ENCODE results near the gene SLC25A23.

Gene SLC25A23

DNA sequence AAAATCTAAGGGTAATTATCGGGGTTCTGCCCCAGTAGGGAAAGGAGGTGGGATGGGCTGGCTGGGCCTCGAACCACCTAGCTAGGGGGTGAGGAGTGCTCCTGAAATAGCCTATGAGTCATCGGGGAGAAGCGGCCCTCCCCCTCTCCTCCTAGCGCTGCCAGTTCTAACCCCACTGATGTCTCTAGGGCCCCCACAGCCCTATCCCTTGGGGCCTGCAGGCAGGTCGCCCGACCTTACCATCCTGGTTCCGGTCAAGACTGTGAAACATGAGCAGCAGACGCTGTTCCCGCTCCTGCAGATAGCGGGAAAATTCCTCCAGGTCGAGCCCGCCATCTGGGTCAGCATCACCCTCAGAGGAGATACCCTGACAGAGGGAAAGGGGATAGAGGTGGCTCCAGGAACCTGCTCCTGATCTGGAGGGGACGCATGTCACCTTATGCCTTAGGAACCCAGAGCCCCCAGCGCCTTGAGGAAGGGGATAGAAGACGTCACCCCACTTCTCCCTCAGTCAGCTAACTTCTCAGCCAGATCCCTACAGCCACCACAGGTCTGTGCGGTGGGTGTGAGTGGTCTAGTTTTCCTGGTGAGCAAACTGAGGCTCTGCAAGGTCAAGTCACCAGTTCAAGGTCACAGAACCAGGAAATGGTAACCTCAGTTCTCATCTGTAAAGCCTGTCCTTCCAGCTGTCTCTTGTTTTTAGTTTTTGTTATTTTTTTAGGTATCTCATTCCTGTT lies 1.5 kb downstream of the SLC25A23 start:
- Histone ChIP-seq H3K9me3 (ENCODE audit: low read length) (peaks cover 22% of the 10 kb centered on the region), H3K27me3 (ENCODE audit: insufficient read depth, low read length) (peaks cover 7% of the 10 kb centered on the region), H2AFZ (ENCODE audit: low read depth, low read length) (no peak overlapping the region), H3K36me3 (ENCODE audit: insufficient read depth, low read length) (peaks cover 24% of the 10 kb centered on the region), H3K4me1 (ENCODE audit: insufficient read depth, low read length) (peaks cover 6% of the 10 kb centered on the region), H3K4me3 (ENCODE audit: low read length) (no peak overlapping the region)

DNA sequence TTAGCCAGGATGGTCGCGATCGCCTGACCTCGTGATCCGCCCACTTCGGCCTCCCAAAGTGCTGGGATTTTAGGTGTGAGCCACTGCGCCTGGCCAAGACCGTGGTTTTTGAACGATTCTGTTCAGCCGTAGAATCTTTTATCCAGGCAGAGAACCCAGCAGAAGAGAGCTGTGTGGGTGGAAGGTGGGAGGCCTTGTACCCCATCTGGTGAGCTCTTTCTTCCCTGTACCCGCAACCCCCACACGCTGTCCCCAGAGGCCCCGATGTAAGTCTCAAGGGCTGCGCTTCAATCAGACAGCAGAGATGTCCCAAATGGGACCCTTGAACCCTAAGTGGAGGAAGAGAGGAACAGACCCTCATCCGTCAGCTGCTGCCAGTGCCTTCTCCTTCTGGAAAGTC lies 3.7 kb downstream of the SLC25A23 start:
- H3K36me3 ChIP-seq (ENCODE audit: insufficient read depth, low read length), result peaks cover 36% of the 10 kb centered on the region

DNA sequence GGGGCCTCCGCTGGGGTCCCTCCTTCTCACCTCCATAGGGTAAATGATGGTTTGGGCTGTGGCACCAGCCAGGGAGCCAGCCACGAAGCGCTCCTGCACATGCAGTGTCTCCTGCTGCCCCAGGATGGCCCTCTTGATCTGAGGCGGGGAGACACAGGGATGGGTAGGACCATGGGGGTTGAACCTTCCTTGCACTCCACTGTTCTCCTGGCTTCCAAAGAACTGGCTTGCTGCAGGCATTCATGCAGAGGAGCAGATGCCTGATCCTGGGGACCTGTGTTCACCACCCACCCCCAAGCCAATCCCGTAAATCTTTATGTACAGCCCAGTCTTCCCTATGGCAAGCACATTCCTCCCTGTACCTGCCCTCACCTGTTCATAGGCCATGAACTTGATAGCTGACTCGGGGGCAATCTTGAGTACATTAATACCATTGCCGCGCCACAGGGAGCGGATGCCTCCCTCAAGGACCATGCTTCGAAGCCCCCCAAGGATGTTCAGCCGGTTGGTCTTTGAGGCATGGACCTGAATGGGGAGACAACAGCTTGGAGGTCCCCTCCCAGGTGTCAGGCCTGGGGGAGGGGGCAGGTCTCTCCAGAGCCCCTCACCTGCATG lies 5.5 kb downstream of the SLC25A23 start:
- Histone ChIP-seq H3K4me1 (ENCODE audit: insufficient read depth, low read length) (peaks cover 3% of the 10 kb centered on the region), H3K36me3 (ENCODE audit: insufficient read depth, low read length) (peaks cover 40% of the 10 kb centered on the region), H3K4me3 (ENCODE audit: low read length) (no peak overlapping the region), H3K9me3 (ENCODE audit: low read length) (peaks cover 27% of the 10 kb centered on the region), H3K27me3 (ENCODE audit: insufficient read depth, low read length) (no peaks in the 10 kb centered on the region), H2AFZ (ENCODE audit: low read depth, low read length) (no peak overlapping the region)

More for the DNA sequence above, 3.7 kb downstream of the SLC25A23 start:
- Histone ChIP-seq H3K27me3 (ENCODE audit: insufficient read depth, low read length) (no peaks in the 10 kb centered on the region), H3K4me1 (ENCODE audit: insufficient read depth, low read length) (peaks cover 6% of the 10 kb centered on the region), H2AFZ (ENCODE audit: low read depth, low read length) (no peak overlapping the region), H3K4me3 (ENCODE audit: low read length) (no peak overlapping the region), H3K9me3 (ENCODE audit: low read length) (peaks cover 27% of the 10 kb centered on the region)

DNA sequence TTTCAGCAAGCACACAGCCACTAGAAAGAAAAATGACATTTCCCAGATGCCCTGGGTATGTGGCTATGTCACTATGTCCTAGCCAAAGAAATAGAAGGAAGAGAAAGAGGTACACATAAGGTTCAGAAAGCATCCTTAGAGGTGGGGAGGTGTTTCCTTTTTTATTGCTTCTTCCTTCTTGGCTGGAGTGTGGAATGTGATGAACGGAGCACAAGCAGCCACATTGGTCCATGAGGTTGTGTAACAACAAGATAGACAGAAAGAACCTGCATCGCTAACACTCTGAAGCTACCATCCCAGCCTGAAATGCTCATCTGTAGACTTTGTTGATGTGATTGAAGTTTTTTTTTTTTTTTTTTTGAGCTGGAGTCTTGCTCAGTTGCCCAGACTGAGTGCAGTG lies 6.7 kb downstream of the SLC25A23 start:
- peaks cover 27% of the 10 kb centered on the region for H3K9me3 ChIP-seq (ENCODE audit: low read length)
- H2AFZ ChIP-seq (ENCODE audit: low read depth, low read length), result no peak overlapping the region
- H3K27me3 ChIP-seq (ENCODE audit: insufficient read depth, low read length), result no peaks in the 10 kb centered on the region
- H3K4me3 ChIP-seq (ENCODE audit: low read length), result no peak overlapping the region
- H3K4me1 ChIP-seq (ENCODE audit: insufficient read depth, low read length), result no peaks in the 10 kb centered on the region
- peaks cover 40% of the 10 kb centered on the region for H3K36me3 ChIP-seq (ENCODE audit: insufficient read depth, low read length)

DNA sequence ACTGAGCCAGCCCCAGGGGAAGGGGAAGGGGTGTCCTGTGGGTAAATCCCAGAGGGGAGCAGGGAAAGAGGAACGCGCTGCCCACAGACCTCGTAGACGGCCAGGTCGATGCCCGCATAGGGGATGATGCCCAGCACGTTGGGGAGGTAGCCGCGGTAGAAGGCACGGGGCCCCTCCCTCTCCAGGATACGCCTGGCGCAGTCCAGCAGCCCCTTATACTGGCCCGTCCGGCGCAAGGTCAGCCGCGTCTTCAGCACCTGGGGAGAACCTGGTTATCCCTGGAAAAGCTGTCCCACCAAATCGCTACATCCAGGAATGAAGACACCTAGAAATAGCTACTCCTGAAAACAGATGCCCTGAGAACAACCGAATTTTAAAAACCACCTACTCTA lies 7.4 kb downstream of the SLC25A23 start:
- Histone ChIP-seq H3K9me3 (ENCODE audit: low read length) (peaks cover 27% of the 10 kb centered on the region), H3K27me3 (ENCODE audit: insufficient read depth, low read length) (no peaks in the 10 kb centered on the region), H2AFZ (ENCODE audit: low read depth, low read length) (no peak overlapping the region), H3K4me1 (ENCODE audit: insufficient read depth, low read length) (no peaks in the 10 kb centered on the region), H3K4me3 (ENCODE audit: low read length) (no peak overlapping the region), H3K36me3 (ENCODE audit: insufficient read depth, low read length) (peaks cover 40% of the 10 kb centered on the region)

DNA sequence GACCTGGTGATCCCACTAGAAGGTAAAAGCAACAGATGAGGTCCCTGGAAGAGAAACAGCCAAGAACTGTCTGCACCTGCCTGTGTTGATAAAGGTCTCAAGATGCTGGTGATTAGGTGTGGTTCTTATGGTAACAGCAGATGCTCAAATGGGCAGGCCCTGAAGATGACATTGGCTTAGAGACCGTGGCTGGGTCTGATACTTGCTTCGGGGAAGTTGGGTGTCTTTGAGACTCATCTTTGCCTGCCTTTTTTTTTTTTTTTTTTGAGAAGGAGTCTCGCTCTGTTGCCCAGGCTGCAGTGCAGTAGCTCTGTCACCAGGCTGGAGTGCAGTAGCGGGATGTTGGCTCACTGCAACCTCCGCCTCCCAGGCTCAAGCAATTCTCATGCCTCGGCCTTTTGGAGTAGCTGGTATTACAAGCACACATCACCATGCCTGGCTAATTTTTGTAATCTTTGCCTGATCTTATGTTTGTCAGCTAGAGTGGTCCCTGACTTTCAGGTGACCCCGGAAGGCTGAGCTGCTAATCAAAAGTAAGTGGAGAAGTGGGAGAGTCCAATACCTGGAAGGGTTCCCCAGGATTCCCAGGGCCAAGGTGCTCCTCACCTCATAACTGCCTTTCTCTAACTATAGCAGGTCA lies 7.9 kb downstream of the SLC25A23 start:
- Histone ChIP-seq H2AFZ (ENCODE audit: low read depth, low read length) (no peak overlapping the region), H3K4me3 (ENCODE audit: low read length) (no peak overlapping the region), H3K4me1 (ENCODE audit: insufficient read depth, low read length) (no peaks in the 10 kb centered on the region), H3K36me3 (ENCODE audit: insufficient read depth, low read length) (peaks cover 40% of the 10 kb centered on the region), H3K9me3 (ENCODE audit: low read length) (peaks cover 27% of the 10 kb centered on the region), H3K27me3 (ENCODE audit: insufficient read depth, low read length) (no peaks in the 10 kb centered on the region)

DNA sequence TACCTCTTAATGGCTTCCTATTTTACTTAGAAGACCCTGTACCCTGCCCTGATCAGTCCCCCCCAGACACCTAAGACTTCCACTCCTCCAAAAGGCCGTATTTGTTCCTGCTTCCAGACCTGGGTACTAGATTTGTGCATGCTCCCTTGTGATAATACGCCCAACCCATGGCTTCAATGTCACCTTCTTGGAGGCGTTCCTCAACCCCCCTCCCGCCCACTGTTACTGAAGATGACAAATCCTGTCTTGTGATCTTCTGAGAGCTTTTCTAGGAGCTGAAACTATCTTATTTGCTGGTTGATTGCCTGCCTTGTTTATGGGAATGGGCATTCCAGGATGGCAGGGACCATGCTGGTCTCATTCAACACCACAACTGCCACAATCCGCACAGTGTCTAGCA lies 9.4 kb downstream of the SLC25A23 start:
- no peaks in the 10 kb centered on the region for H3K27me3 ChIP-seq (ENCODE audit: insufficient read depth, low read length)
- no peak overlapping the region for H2AFZ ChIP-seq (ENCODE audit: low read depth, low read length)
- H3K4me3 ChIP-seq (ENCODE audit: low read length), result no peak overlapping the region
- H3K9me3 ChIP-seq (ENCODE audit: low read length), result peaks cover 22% of the 10 kb centered on the region
- H3K4me1 ChIP-seq (ENCODE audit: insufficient read depth, low read length), result no peaks in the 10 kb centered on the region
- H3K36me3 ChIP-seq (ENCODE audit: insufficient read depth, low read length), result peaks cover 32% of the 10 kb centered on the region

DNA sequence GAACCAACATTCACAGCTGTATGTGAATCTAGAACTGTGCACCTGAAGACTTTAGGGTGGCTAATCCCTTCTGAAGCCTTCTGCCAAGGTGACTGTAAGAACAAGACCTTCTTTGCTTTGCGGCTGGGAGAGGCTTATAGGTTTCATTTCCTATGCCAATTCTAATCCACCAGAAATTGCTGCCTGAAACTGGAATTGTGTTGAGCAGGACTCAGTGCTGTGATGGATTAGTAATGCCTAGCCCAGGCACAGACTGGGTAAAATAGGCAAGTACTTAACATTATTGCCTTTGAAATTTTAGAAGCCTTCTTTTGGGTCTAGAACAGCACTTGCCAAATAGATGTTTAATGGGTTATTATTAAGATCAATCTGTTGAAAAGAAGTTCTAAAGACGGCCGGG lies 11.5 kb downstream of the SLC25A23 start:
- Histone ChIP-seq H3K4me1 (ENCODE audit: insufficient read depth, low read length) (no peaks in the 10 kb centered on the region), H3K36me3 (ENCODE audit: insufficient read depth, low read length) (peaks cover 16% of the 10 kb centered on the region), H3K9me3 (ENCODE audit: low read length) (peaks cover 7% of the 10 kb centered on the region), H3K27me3 (ENCODE audit: insufficient read depth, low read length) (no peaks in the 10 kb centered on the region), H2AFZ (ENCODE audit: low read depth, low read length) (no peak overlapping the region), H3K4me3 (ENCODE audit: low read length) (no peak overlapping the region)

DNA sequence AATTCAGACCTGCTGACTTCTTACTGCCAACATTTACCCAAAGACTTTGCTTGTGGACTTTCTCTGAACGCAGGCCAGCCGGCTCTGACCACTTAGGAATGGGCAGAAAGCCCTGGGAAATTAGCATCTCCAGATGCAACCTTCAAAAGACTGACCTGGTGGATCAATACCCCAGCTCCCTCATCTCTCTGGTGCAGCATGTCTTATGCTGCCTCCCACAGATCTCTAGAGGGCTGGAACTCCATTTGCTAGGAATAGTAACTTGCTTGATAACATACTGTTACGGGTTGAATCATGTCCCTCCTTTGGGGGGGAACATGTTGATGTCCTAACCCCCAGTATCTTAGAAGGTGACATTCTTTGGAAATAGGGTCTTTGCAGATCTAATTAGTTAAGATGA lies 13.1 kb downstream of the SLC25A23 start:
- Histone ChIP-seq H3K36me3 (ENCODE audit: insufficient read depth, low read length) (peaks cover 6% of the 10 kb centered on the region), H3K27me3 (ENCODE audit: insufficient read depth, low read length) (no peaks in the 10 kb centered on the region), H2AFZ (ENCODE audit: low read depth, low read length) (no peak overlapping the region), H3K4me1 (ENCODE audit: insufficient read depth, low read length) (no peaks in the 10 kb centered on the region), H3K4me3 (ENCODE audit: low read length) (no peak overlapping the region), H3K9me3 (ENCODE audit: low read length) (peaks cover 3% of the 10 kb centered on the region)

DNA sequence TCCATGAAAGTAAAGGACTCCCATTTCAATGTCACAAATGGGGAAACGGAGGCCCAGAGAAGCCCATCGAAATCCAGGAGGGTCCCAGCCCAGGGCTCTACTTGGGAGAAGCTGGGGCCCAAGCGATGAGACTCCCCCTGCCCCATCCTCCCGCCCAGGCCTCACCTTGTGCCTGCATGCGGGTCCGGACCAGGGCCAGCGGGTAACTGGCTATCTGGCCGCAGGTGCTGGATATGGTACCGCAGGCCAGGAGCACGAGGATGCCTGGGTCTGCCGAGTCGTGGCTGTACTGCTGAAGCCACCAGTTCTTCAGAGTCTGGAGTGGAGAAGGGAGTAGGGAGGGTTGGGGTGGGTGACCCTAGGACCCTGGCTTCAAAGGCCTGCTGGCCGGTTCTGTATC lies 15.6 kb downstream of the SLC25A23 start:
- Histone ChIP-seq H3K4me3 (ENCODE audit: low read length) (no peak overlapping the region), H3K27me3 (ENCODE audit: insufficient read depth, low read length) (no peaks in the 10 kb centered on the region), H2AFZ (ENCODE audit: low read depth, low read length) (no peak overlapping the region), H3K36me3 (ENCODE audit: insufficient read depth, low read length) (no peaks in the 10 kb centered on the region), H3K9me3 (ENCODE audit: low read length) (peaks cover 3% of the 10 kb centered on the region), H3K4me1 (ENCODE audit: insufficient read depth, low read length) (no peaks in the 10 kb centered on the region)

DNA sequence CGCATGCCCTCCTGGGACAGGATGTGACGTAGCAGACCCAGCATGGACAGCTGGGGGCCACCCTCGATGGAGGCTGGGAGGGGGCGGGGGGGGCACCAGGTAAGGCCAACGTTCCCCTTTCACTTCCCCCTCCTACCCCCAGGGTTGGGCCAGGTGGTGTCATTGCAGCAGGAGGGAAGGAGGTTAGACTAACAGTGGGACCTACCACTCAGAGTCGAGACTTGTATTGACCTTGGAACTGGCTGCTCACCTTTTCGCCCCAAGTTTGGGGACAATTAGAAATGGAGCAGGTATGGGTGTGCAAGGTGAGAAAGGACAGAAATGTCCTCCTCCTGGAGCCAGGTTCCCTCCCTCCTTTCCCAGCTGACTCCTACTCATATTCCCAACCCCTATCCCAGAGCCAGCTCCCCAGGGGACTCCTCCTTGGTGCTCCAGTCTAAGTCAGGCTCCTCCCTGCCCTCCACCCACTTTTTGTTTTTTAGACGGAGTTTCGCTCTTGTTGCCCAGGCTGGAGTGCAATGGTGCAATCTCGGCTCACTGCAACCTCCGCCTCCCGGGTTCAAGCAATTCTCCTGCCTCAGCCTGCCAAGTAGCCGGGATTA lies 17.4 kb downstream of the SLC25A23 start:
- no peak overlapping the region for H2AFZ ChIP-seq (ENCODE audit: low read depth, low read length)
- H3K9me3 ChIP-seq (ENCODE audit: low read length), result peaks cover 3% of the 10 kb centered on the region
- no peak overlapping the region for H3K4me3 ChIP-seq (ENCODE audit: low read length)
- no peaks in the 10 kb centered on the region for H3K27me3 ChIP-seq (ENCODE audit: insufficient read depth, low read length)
- H3K4me1 ChIP-seq (ENCODE audit: insufficient read depth, low read length), result no peaks in the 10 kb centered on the region
- H3K36me3 ChIP-seq (ENCODE audit: insufficient read depth, low read length), result no peaks in the 10 kb centered on the region

DNA sequence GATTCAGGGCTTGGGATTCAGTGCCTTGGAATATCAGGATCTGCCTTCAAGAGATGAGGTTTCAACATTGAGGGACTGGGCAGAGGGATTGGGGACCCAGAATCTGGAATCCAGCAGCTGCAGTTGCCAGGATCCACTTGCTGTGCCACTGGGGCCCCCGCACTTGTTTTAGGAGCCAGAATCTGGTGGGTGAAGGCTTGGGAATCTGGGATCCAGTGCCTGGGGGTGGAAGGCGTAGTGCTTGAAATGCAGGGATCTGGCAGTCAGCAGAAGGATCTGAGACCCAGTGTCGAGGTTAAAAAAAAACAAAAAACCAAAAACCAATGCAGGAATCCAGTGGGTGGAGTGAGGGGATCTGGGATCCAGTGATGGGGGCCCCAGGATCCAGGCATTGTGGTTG lies 18.7 kb downstream of the SLC25A23 start:
- no peaks in the 10 kb centered on the region for H3K36me3 ChIP-seq (ENCODE audit: insufficient read depth, low read length)
- no peaks in the 10 kb centered on the region for H3K4me1 ChIP-seq (ENCODE audit: insufficient read depth, low read length)
- H2AFZ ChIP-seq (ENCODE audit: low read depth, low read length), result no peak overlapping the region
- no peaks in the 10 kb centered on the region for H3K27me3 ChIP-seq (ENCODE audit: insufficient read depth, low read length)
- H3K4me3 ChIP-seq (ENCODE audit: low read length), result no peak overlapping the region
- peaks cover 3% of the 10 kb centered on the region for H3K9me3 ChIP-seq (ENCODE audit: low read length)

DNA sequence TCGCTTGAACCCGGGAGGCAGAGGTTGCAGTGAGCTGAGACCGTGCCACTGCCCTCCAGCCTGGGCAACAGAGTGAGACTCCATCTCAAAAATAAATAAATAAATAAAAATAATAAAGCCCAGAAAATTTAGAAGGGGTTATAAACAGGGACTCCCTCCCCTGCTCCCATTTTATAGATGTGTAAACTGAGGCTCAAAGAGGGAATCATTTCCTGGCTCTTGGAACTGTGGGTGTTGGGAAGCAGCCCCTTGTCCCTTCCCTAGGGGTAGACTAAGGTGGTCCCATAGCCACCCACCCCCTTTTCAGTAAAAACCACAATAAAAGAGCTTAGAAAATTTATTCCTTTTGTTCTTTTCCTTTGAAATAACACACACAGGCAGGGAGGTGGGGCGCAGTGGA lies 19.8 kb downstream of the SLC25A23 start:
- H3K9me3 ChIP-seq (ENCODE audit: low read length), result no peaks in the 10 kb centered on the region
- no peak overlapping the region for H2AFZ ChIP-seq (ENCODE audit: low read depth, low read length)
- no peaks in the 10 kb centered on the region for H3K36me3 ChIP-seq (ENCODE audit: insufficient read depth, low read length)
- H3K4me1 ChIP-seq (ENCODE audit: insufficient read depth, low read length), result no peaks in the 10 kb centered on the region
- H3K4me3 ChIP-seq (ENCODE audit: low read length), result no peak overlapping the region
- H3K27me3 ChIP-seq (ENCODE audit: insufficient read depth, low read length), result no peaks in the 10 kb centered on the region

All from neuron (in vitro differentiated cells).